Activated T-cell treated with anti-CD3 and anti-CD28 coated beads for 1 hour (primary cell): ENCODE data around the gene SSBP4.
"Not testable (repeated sequence)": the region's sequence is repeated elsewhere in the genome, so short reads cannot be mapped to it uniquely, and the experiment has no call there.

Source experiments
- DNase-seq: peaks from one replicate; pipeline ENCODE4 v3.0.0-alpha.2; 2020; ENCODE audit warnings: low read depth

Gene SSBP4

DNA sequence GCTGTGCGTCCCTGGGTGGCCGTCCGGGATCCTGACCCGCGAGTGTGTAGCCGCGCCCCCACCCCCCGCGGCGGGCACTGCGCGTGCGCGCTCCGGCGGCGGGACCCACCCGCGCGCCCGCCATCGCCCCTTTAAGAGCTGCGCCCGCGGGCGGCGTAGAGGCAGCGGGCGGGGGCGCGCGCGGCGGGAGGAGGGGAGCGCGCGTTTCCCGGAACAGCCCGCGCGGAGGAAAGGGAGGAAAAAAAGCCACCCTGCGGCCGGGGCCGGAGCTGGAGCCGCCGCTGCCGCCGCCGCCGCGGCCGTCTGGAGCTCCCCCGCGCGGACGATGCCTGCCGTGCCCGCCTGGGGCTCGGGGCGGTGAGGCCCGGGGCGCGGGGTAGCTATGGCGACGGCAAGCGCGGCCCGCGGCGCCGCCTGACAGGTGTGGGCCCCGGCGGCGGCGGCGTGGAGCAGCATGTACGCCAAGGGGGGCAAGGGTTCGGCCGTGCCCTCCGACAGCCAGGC lies at the start of gene SSBP4:
SSBP4 (plus strand) TSS at position 204 of the 504 bp plus-strand sequence; CDS start at position 455, 251 bp downstream.
- peak; percentile 54 for DNase-seq

GRCh38 chr19:18373407-18373891 lies 45.7 kb upstream of the SSBP4 start:
- DNase-seq: no peak

GRCh38 chr19:18373892-18374629 lies 45.1 kb upstream of the SSBP4 start:
- DNase-seq: peak; percentile 20

DNA sequence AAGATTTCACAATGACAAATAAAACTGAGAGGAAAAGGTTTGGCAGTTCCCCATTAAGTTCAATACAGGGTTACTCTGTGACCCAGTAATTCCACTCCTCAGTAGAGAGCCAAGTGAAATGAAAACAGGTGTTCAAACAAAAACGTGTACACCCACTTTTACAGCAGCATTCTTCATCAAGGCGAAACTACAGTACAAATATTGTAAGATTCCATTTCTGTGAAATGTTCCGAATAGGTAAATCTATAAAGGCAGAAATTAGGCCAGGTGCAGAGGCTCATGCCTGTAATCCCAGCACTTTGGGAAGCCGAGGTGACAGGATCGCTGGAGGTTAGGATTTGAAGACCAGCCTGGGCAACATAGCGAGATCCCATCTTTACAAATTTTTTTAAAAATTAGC lies 42.2 kb upstream of the SSBP4 start:
- DNase-seq: no peak

- DNase-seq: no peak
Measured at GRCh38 chr19:18379803-18380747, 39.1 kb upstream of the SSBP4 start.

DNA sequence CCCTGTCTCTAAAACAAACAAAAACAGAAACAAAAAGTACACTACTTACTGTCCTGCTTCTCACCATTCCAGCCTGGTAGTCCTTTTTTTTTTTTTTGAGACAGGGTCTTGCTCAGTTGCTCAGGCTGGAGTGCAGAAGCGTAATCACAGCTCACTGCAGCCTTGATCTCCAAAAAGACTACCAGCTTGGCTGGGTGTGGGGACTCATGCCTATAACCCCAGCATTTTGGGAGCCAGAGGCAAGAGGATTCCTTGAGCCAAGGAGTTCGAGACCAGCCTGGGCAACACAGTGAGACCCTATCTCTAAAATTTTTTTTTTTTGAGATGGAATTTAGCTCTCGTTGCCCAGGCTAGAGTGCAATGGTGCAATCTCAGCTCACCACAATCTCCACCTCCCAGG lies 38.4 kb upstream of the SSBP4 start:
- DNase-seq: no peak

GRCh38 chr19:18383622-18384021 lies 35.6 kb upstream of the SSBP4 start:
- not testable (repeated sequence) for DNase-seq

GRCh38 chr19:18384775-18385174 lies 34.4 kb upstream of the SSBP4 start:
- no peak for DNase-seq

- no peak for DNase-seq
Measured at GRCh38 chr19:18385359-18385674, 33.9 kb upstream of the SSBP4 start.

DNA sequence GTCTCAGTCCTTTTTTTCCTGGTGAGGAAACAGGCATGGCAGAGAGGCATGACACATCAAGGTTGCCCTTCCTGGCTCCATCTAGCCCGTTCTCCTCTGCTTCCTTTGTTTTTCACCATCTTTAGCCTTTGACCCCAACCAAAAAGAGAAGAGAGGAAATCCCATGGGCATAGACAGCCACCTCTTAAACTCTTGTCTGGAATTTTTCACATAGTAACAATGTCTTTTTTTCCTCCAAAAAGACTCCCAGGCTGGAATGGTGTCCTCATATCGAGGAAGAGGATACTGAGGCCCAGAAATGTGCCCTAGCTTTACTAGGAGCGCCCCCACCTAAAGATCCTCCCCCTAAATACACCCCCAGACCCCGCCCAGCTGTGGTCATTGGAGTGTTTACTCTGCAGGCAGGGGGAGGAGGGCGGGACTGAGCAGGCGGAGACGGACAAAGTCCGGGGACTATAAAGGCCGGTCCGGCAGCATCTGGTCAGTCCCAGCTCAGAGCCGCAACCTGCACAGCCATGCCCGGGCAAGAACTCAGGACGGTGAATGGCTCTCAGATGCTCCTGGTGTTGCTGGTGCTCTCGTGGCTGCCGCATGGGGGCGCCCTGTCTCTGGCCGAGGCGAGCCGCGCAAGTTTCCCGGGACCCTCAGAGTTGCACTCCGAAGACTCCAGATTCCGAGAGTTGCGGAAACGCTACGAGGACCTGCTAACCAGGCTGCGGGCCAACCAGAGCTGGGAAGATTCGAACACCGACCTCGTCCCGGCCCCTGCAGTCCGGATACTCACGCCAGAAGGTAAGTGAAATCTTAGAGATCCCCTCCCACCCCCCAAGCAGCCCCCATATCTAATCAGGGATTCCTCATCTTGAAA lies 33.3 kb upstream of the SSBP4 start, which contains the start of gene GDF15:
GDF15 (plus strand) TSS at position 484 of the 868 bp plus-strand sequence; CDS start at position 516, 32 bp downstream.
- no peak for DNase-seq

- no peak for DNase-seq
Measured at GRCh38 chr19:18386543-18387271, 32.5 kb upstream of the SSBP4 start.

- peak; percentile 72 for DNase-seq
Measured at GRCh38 chr19:18388100-18388959, 30.9 kb upstream of the SSBP4 start.

DNA sequence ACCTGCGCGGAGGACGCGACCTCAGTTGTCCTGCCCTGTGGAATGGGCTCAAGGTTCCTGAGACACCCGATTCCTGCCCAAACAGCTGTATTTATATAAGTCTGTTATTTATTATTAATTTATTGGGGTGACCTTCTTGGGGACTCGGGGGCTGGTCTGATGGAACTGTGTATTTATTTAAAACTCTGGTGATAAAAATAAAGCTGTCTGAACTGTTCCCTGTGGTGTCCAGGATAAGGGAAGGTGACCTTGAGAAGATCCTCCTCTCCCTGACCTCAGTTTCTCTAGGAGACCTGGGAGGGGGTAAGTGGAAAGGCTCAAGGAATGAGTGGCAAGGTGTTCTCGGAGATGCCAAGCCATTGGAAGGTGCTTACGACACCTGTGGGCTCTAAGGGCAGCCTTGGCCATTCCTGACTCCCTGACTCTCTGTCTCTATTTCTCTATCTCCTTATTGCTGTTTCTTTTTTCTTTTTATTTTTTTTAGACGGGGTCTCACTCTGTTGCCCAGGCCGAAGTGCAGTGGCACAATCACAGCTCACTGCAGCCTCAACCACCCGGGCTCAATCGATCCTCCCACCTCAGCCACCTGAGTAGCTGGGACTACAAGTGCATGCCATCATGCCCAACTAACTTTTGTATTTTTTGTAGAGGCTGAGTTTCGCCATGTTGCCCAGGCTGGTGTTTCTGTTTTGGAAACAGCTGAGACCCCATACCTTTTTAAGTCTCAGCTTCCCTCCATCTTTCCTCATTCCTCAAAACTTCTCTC lies 30.1 kb upstream of the SSBP4 start:
- DNase-seq: no peak

DNA sequence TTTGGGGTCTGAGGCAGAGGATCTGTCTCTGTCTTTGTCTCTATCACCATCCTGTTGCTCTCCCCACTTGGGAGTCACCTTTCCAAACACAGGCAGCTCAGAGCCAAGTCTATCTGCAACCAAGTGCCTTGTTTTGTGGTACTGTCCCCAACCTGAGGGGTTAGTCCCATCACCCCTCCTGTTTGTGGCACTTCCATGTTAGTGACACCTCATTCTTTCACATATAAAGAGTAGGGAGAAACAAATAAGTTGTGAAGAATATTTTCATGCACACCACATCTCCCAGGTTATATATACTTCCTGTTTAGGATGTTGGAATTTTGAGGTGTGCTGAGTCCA lies 29.5 kb upstream of the SSBP4 start:
- DNase-seq: no peak

GRCh38 chr19:18390065-18390907 lies 28.9 kb upstream of the SSBP4 start:
- no peak for DNase-seq

GRCh38 chr19:18391509-18392075 lies 27.6 kb upstream of the SSBP4 start:
- DNase-seq: no peak

DNA sequence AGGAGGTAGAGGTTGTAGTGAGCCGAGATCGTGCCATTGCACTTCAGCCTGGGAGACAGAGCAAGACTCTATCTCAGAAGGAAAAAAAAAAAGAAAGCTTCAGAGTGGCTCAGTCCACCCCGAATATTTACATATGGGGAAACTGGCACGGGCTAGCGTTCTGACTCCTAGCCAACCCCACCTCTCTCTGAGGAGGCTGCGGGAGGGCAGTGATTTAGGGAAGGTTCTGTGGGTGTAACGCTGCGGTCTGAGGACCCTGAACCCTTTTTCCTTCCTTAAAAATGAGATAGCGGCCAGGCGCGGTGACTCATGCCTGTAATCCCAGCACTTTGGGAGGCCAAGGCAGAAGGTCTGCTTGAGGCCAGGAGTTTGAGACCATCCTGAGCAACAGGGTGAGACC lies 26.8 kb upstream of the SSBP4 start:
- no peak for DNase-seq

- no peak for DNase-seq
Measured at GRCh38 chr19:18392926-18393325, 26.3 kb upstream of the SSBP4 start.
